ENCODE measurements around the gene NBEA.
A peak's percentile ranks its signal among the peaks of the same experiment; 100 is the strongest.

NBEA gene

GRCh38 chr13:34931572-34931971 lies 10.5 kb upstream of the NBEA start:
- Histone ChIP-seq H3K27me3 (ENCODE audit: control insufficient read depth, insufficient read depth, low read length) (no peaks in the 10 kb centered on the region), H3K36me3 (ENCODE audit: control insufficient read depth, insufficient read depth, low read length) (no peaks in the 10 kb centered on the region), H3K9me3 (ENCODE audit: control insufficient read depth, insufficient read depth, low read length) (no peaks in the 10 kb centered on the region), H3K4me1 (ENCODE audit: control insufficient read depth, insufficient read depth, low read length) (peaks cover 8% of the 10 kb centered on the region), H3K9ac (ENCODE audit: low read depth, low read length) (no peak overlapping the region), H3K4me3 (ENCODE audit: low read depth, low read length) (no peak overlapping the region), H3K27ac (ENCODE audit: low read depth, low read length) (no peak overlapping the region)

GRCh38 chr13:34933349-34933748 lies 8.7 kb upstream of the NBEA start:
- H3K4me1 ChIP-seq (ENCODE audit: control insufficient read depth, insufficient read depth, low read length) = peaks cover 11% of the 10 kb centered on the region
- no peak overlapping the region for H3K9ac ChIP-seq (ENCODE audit: low read depth, low read length)
- H3K9me3 ChIP-seq (ENCODE audit: control insufficient read depth, insufficient read depth, low read length) = no peaks in the 10 kb centered on the region
- no peak overlapping the region for H3K4me3 ChIP-seq (ENCODE audit: low read depth, low read length)
- no peaks in the 10 kb centered on the region for H3K27me3 ChIP-seq (ENCODE audit: control insufficient read depth, insufficient read depth, low read length)
- H3K27ac ChIP-seq (ENCODE audit: low read depth, low read length) = no peak overlapping the region
- H3K36me3 ChIP-seq (ENCODE audit: control insufficient read depth, insufficient read depth, low read length) = no peaks in the 10 kb centered on the region

GRCh38 chr13:34933786-34934185 lies 8.3 kb upstream of the NBEA start:
- peaks cover 11% of the 10 kb centered on the region for H3K4me1 ChIP-seq (ENCODE audit: control insufficient read depth, insufficient read depth, low read length)
- H3K36me3 ChIP-seq (ENCODE audit: control insufficient read depth, insufficient read depth, low read length) = no peaks in the 10 kb centered on the region
- no peaks in the 10 kb centered on the region for H3K9me3 ChIP-seq (ENCODE audit: control insufficient read depth, insufficient read depth, low read length)
- no peaks in the 10 kb centered on the region for H3K27me3 ChIP-seq (ENCODE audit: control insufficient read depth, insufficient read depth, low read length)
- H3K9ac ChIP-seq (ENCODE audit: low read depth, low read length) = no peak overlapping the region
- H3K27ac ChIP-seq (ENCODE audit: low read depth, low read length) = no peak overlapping the region
- H3K4me3 ChIP-seq (ENCODE audit: low read depth, low read length) = no peak overlapping the region

- Histone ChIP-seq H3K27me3 (ENCODE audit: control insufficient read depth, insufficient read depth, low read length) (no peaks in the 10 kb centered on the region), H3K27ac (ENCODE audit: low read depth, low read length) (peak overlapping the region; percentile 42), H3K4me3 (ENCODE audit: low read depth, low read length) (no peak overlapping the region), H3K36me3 (ENCODE audit: control insufficient read depth, insufficient read depth, low read length) (no peaks in the 10 kb centered on the region), H3K9me3 (ENCODE audit: control insufficient read depth, insufficient read depth, low read length) (no peaks in the 10 kb centered on the region), H3K9ac (ENCODE audit: low read depth, low read length) (no peak overlapping the region), H3K4me1 (ENCODE audit: control insufficient read depth, insufficient read depth, low read length) (peaks cover 11% of the 10 kb centered on the region)
These were observed 6.2 kb upstream of the NBEA start for GRCh38 chr13:34935841-34936240.

GRCh38 chr13:34939771-34940170 lies 2.3 kb upstream of the NBEA start:
- H3K9ac ChIP-seq (ENCODE audit: low read depth, low read length) = no peak overlapping the region
- peaks cover 25% of the 10 kb centered on the region for H3K4me1 ChIP-seq (ENCODE audit: control insufficient read depth, insufficient read depth, low read length)
- no peak overlapping the region for H3K27ac ChIP-seq (ENCODE audit: low read depth, low read length)
- H3K36me3 ChIP-seq (ENCODE audit: control insufficient read depth, insufficient read depth, low read length) = no peaks in the 10 kb centered on the region
- no peaks in the 10 kb centered on the region for H3K9me3 ChIP-seq (ENCODE audit: control insufficient read depth, insufficient read depth, low read length)
- no peak overlapping the region for H3K4me3 ChIP-seq (ENCODE audit: low read depth, low read length)
- peaks cover 9% of the 10 kb centered on the region for H3K27me3 ChIP-seq (ENCODE audit: control insufficient read depth, insufficient read depth, low read length)

- H3K4me1 ChIP-seq (ENCODE audit: control insufficient read depth, insufficient read depth, low read length) = peaks cover 34% of the 10 kb centered on the region
- H3K4me3 ChIP-seq (ENCODE audit: low read depth, low read length) = peak overlapping the region; percentile 92
- H3K27me3 ChIP-seq (ENCODE audit: control insufficient read depth, insufficient read depth, low read length) = peaks cover 9% of the 10 kb centered on the region
- peak overlapping the region; percentile 92 for H3K27ac ChIP-seq (ENCODE audit: low read depth, low read length)
- H3K36me3 ChIP-seq (ENCODE audit: control insufficient read depth, insufficient read depth, low read length) = no peaks in the 10 kb centered on the region
- no peaks in the 10 kb centered on the region for H3K9me3 ChIP-seq (ENCODE audit: control insufficient read depth, insufficient read depth, low read length)
- H3K9ac ChIP-seq (ENCODE audit: low read depth, low read length) = no peak overlapping the region
These were observed 635 bp upstream of the NBEA start for GRCh38 chr13:34941436-34941834.

GRCh38 chr13:34942732-34943435 lies 814 bp downstream of the NBEA start:
- H3K4me3 ChIP-seq (ENCODE audit: low read depth, low read length) = peak overlapping the region; percentile 92
- peak overlapping the region; percentile 57; the same call in 1 of the 2 replicates for H3K9ac ChIP-seq (ENCODE audit: low read depth, low read length)
- H3K27me3 ChIP-seq (ENCODE audit: control insufficient read depth, insufficient read depth, low read length) = peaks cover 9% of the 10 kb centered on the region

GRCh38 chr13:34943436-34944273 lies 1.6 kb downstream of the NBEA start:
- H3K9me3 ChIP-seq (ENCODE audit: control insufficient read depth, insufficient read depth, low read length) = no peaks in the 10 kb centered on the region
- no peak overlapping the region for H3K9ac ChIP-seq (ENCODE audit: low read depth, low read length)
- H3K36me3 ChIP-seq (ENCODE audit: control insufficient read depth, insufficient read depth, low read length) = no peaks in the 10 kb centered on the region
- H3K4me1 ChIP-seq (ENCODE audit: control insufficient read depth, insufficient read depth, low read length) = peaks cover 44% of the 10 kb centered on the region
- peak overlapping the region; percentile 92 for H3K4me3 ChIP-seq (ENCODE audit: low read depth, low read length)
- peaks cover 9% of the 10 kb centered on the region for H3K27me3 ChIP-seq (ENCODE audit: control insufficient read depth, insufficient read depth, low read length)
- H3K27ac ChIP-seq (ENCODE audit: low read depth, low read length) = peak overlapping the region; percentile 92

More at GRCh38 chr13:34942732-34943435, 814 bp downstream of the NBEA start:
- Histone ChIP-seq H3K36me3 (ENCODE audit: control insufficient read depth, insufficient read depth, low read length) (no peaks in the 10 kb centered on the region), H3K27ac (ENCODE audit: low read depth, low read length) (peak overlapping the region; percentile 92), H3K9me3 (ENCODE audit: control insufficient read depth, insufficient read depth, low read length) (no peaks in the 10 kb centered on the region), H3K4me1 (ENCODE audit: control insufficient read depth, insufficient read depth, low read length) (peaks cover 38% of the 10 kb centered on the region)

GRCh38 chr13:34944274-34944634 lies 2.2 kb downstream of the NBEA start:
- H3K9me3 ChIP-seq (ENCODE audit: control insufficient read depth, insufficient read depth, low read length) = no peaks in the 10 kb centered on the region
- no peak overlapping the region for H3K27ac ChIP-seq (ENCODE audit: low read depth, low read length)
- H3K27me3 ChIP-seq (ENCODE audit: control insufficient read depth, insufficient read depth, low read length) = peaks cover 9% of the 10 kb centered on the region
- H3K9ac ChIP-seq (ENCODE audit: low read depth, low read length) = no peak overlapping the region
- H3K4me3 ChIP-seq (ENCODE audit: low read depth, low read length) = peak overlapping the region; percentile 92
- H3K36me3 ChIP-seq (ENCODE audit: control insufficient read depth, insufficient read depth, low read length) = no peaks in the 10 kb centered on the region
- peaks cover 50% of the 10 kb centered on the region for H3K4me1 ChIP-seq (ENCODE audit: control insufficient read depth, insufficient read depth, low read length)

GRCh38 chr13:34944751-34945150 lies 2.7 kb downstream of the NBEA start:
- Histone ChIP-seq H3K4me3 (ENCODE audit: low read depth, low read length) (peak overlapping the region; percentile 92), H3K36me3 (ENCODE audit: control insufficient read depth, insufficient read depth, low read length) (no peaks in the 10 kb centered on the region), H3K27me3 (ENCODE audit: control insufficient read depth, insufficient read depth, low read length) (peaks cover 9% of the 10 kb centered on the region), H3K9ac (ENCODE audit: low read depth, low read length) (no peak overlapping the region), H3K27ac (ENCODE audit: low read depth, low read length) (no peak overlapping the region), H3K9me3 (ENCODE audit: control insufficient read depth, insufficient read depth, low read length) (no peaks in the 10 kb centered on the region), H3K4me1 (ENCODE audit: control insufficient read depth, insufficient read depth, low read length) (peaks cover 55% of the 10 kb centered on the region)

- Histone ChIP-seq H3K9ac (ENCODE audit: low read depth, low read length) (no peak overlapping the region), H3K27ac (ENCODE audit: low read depth, low read length) (peak overlapping the region; percentile 80), H3K4me1 (ENCODE audit: control insufficient read depth, insufficient read depth, low read length) (peaks cover 44% of the 10 kb centered on the region), H3K27me3 (ENCODE audit: control insufficient read depth, insufficient read depth, low read length) (no peaks in the 10 kb centered on the region), H3K4me3 (ENCODE audit: low read depth, low read length) (0 out of 2 replicates have a peak overlapping the region, but pooled peaks have one; percentile 2), H3K36me3 (ENCODE audit: control insufficient read depth, insufficient read depth, low read length) (no peaks in the 10 kb centered on the region; the same call in 1 of the 2 replicates), H3K9me3 (ENCODE audit: control insufficient read depth, insufficient read depth, low read length) (peaks cover 19% of the 10 kb centered on the region)
These were observed 9.5 kb downstream of the NBEA start for GRCh38 chr13:34951528-34951927.

Data from HUES48 (cell line).